Activated T-cell treated with anti-CD3 and anti-CD28 coated beads, Interleukin-2, amount 50 U/mL, for 24 hours (primary cell): ENCODE data around the gene ERMP1.

Source experiments
- DNase-seq: peaks from one replicate; pipeline ENCODE4 v3.0.0-alpha.2; 2020
- H3K27ac Mint-ChIP-seq: 2 replicates; pipeline ENCODE4 v1.8.0; 2020; ENCODE audit warnings: mild to moderate bottlenecking, mixed read lengths
- H3K27me3 Mint-ChIP-seq: 2 replicates; pipeline ENCODE4 v1.8.0; 2020; ENCODE audit warnings: mixed read lengths
- H3K36me3 Mint-ChIP-seq: 2 replicates; pipeline ENCODE4 v1.8.0; 2020; ENCODE audit warnings: low read depth, mixed read lengths
- H3K4me1 Mint-ChIP-seq: 2 replicates; pipeline ENCODE4 v1.8.0; 2020; ENCODE audit warnings: low read depth, mixed read lengths
- H3K4me3 Mint-ChIP-seq: 2 replicates; pipeline ENCODE4 v1.8.0; 2020; ENCODE audit warnings: mild to moderate bottlenecking, moderate library complexity, mixed read lengths
- H3K9me3 Mint-ChIP-seq: 2 replicates; pipeline ENCODE4 v1.8.0; 2020; ENCODE audit warnings: mixed read lengths

Gene ERMP1

DNA sequence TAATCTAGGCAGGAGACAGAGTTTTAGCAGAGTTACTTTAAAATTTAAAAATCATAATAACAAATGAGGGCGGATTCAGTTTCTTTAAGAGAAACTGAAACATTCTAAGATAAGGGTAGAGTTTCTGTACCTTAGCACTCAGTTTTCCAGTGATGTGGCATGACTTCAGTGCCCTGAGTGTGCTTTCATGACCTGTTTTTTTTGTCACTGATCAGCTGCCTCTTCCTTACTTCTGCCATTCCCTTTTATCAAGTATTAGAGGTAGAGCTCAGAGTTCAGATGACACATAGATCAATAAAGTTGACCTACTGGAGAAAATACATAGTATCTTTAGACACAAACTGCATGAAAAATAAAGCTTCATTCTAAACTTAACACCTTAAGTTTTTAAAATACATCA lies 82.3 kb downstream of the ERMP1 start:
- Mint-ChIP-seq H3K4me1 (peaks cover 19% of the 10 kb centered on the region), H3K27ac (no peak overlapping the region), H3K4me3 (no peak overlapping the region), H3K27me3 (no peaks in the 10 kb centered on the region), H3K9me3 (peaks cover 2% of the 10 kb centered on the region), H3K36me3 (peaks cover 61% of the 10 kb centered on the region)
- no peak for DNase-seq

DNA sequence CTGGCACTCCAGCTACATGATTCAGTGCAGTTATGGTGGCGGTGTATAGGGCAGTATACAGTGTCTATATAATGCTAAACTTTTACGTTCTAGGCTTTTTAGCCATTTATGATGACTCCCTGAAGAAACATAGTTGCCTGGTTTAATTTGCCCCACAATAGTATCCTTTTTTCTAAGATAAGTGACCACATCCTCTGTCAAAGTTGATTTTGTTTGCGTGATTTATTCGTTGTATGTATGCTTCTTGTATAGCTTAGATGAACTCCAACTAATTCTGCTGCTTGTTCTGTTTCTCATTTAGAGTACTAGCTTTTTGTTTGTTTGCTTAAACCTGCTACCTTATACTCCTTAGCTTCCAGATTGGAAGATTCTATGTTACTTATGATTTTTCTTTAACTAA lies 83.6 kb downstream of the ERMP1 start:
- Mint-ChIP-seq H3K36me3 (peaks cover 72% of the 10 kb centered on the region), H3K9me3 (peaks cover 2% of the 10 kb centered on the region), H3K27ac (no peak overlapping the region), H3K4me3 (no peak overlapping the region), H3K4me1 (peaks cover 19% of the 10 kb centered on the region), H3K27me3 (no peaks in the 10 kb centered on the region)
- DNase-seq = no peak

DNA sequence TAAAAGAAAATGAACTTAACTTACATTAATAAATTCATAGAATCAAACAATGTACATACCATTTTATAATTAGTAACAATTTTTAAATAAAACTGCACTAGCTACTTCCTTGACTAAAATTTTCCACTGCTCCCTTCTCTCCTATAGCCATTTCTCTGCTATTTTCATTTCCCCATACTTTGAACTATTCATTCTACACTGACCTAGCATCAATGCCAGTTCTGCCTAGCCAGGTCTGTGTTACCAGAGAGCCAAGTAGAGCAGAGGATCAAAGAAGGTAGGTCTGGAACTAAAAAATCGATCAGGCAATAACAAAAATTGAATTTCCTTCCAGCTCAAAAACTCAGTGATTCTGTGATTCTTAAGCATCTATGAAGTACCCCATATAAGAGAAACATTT lies 84.5 kb downstream of the ERMP1 start:
- Mint-ChIP-seq H3K9me3 (peaks cover 2% of the 10 kb centered on the region), H3K36me3 (peaks cover 75% of the 10 kb centered on the region), H3K27me3 (no peaks in the 10 kb centered on the region), H3K4me1 (peaks cover 19% of the 10 kb centered on the region), H3K4me3 (no peak overlapping the region), H3K27ac (no peak overlapping the region)
- DNase-seq = no peak

DNA sequence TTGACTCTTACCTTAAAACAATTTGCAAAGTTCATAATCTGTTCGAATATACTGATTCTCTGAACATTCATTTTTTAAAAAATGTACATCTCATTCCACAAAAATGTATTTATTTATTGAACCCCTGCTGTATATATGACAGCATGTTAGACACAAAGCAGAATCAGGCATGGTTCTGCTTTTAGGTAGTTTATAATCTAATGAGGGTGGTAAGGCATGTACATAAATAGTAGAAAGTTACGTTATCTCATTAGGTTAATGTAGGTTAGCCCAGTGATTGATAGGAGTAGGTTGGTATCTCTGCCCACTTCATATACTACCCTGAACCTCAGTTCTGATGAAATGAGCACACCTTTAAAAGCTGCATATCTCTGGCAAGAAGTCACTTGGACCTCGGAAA lies 89.8 kb downstream of the ERMP1 start:
- Mint-ChIP-seq H3K27ac (no peak overlapping the region), H3K36me3 (peaks cover 86% of the 10 kb centered on the region), H3K4me1 (peaks cover 1% of the 10 kb centered on the region), H3K9me3 (peaks cover 1% of the 10 kb centered on the region), H3K4me3 (no peak overlapping the region), H3K27me3 (no peaks in the 10 kb centered on the region)
- no peak for DNase-seq

DNA sequence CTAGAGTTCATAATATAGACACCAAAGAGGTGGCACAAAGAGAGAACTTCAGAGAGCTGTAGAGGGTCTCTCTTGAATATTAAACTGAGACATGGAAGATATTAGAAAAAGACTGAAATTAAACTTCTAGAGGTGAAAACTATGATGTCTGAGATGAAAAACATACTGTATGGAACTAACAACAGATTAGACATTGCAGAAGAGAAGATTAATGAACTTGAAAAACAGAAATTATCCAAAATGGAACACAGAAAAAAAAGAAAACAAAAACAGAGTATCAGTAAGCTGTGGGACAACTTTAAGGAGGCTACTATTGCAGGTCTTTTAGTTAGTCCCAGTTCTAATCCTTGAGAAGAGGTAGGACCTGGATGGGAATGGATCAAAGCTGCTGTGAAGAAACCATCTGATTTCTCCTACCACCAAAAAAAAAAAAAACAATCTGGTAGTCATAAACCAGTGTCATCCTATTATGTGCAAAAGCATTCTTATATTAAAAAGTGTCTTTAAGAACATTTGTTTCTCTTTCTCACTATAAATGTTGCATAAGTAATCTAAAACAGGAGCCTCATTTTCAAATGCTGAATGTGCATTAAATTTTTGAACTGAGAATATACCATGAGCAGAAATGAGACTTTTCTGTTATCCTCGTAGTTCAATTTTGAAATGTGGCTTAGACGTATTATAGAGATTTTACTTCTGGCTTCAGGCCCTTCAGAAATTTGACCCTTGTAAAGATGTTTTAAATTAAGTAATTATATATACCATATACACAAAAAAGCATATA lies 96.2 kb downstream of the ERMP1 start:
- no peak overlapping the region for H3K4me3 Mint-ChIP-seq
- H3K27ac Mint-ChIP-seq = no peak overlapping the region
- H3K36me3 Mint-ChIP-seq = peaks cover 68% of the 10 kb centered on the region
- H3K27me3 Mint-ChIP-seq = no peaks in the 10 kb centered on the region
- no peak for DNase-seq
- H3K9me3 Mint-ChIP-seq = no peaks in the 10 kb centered on the region
- H3K4me1 Mint-ChIP-seq = no peaks in the 10 kb centered on the region

DNA sequence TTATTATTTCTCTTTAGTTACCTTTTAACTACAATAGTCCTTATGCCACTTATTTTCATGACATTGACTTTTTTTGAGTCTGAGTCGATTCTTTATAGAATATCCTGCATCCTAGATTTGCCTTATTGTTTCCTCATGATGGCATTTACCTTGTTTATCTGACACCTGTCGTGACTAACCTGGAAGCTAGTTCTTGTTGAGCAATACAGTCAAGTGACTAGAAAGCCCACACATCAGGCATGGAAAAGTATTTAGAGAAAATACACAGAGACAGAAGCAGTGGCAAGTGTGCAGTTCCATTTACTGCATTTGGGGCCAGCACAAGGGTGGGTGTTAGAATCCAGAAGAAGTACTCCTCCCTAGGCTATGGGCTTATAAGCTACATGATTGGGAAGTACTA lies 97.8 kb downstream of the ERMP1 start:
- Mint-ChIP-seq H3K4me1 (no peaks in the 10 kb centered on the region), H3K9me3 (no peaks in the 10 kb centered on the region), H3K4me3 (no peak overlapping the region), H3K27me3 (no peaks in the 10 kb centered on the region), H3K36me3 (peaks cover 57% of the 10 kb centered on the region), H3K27ac (no peak overlapping the region)
- DNase-seq = no peak
